NCI-H226 (cell line): ENCODE results near the gene ENPP4.
A peak's percentile ranks its signal among the peaks of the same experiment; 100 is the strongest.
"Not testable (repeated sequence)": the region's sequence is repeated elsewhere in the genome, so short reads cannot be mapped to it uniquely, and the experiment has no call there.

Experiments
- DNase-seq: peaks from one replicate; pipeline ENCODE4 v3.0.0-alpha.2; 2015

ENPP4 gene

GRCh38 chr6:46129629-46130511 lies at the start of gene ENPP4:
Gene ENPP4, plus strand, starts transcription at chr6:46129989. Its CDS starts 9,595 bp downstream, at chr6:46139584.
- DNase-seq, result peak; percentile 85

GRCh38 chr6:46080111-46080510 lies 49.7 kb upstream of the ENPP4 start:
- DNase-seq, result no peak

GRCh38 chr6:46085688-46086087 lies 44.1 kb upstream of the ENPP4 start:
- DNase-seq, result not testable (repeated sequence)

- peak; percentile 32 for DNase-seq
Observed at GRCh38 chr6:46090115-46091079, 39.4 kb upstream of the ENPP4 start.

- DNase-seq, result no peak
Observed at GRCh38 chr6:46091080-46091478, 38.7 kb upstream of the ENPP4 start.

- no peak for DNase-seq
Observed at GRCh38 chr6:46095251-46095650, 34.5 kb upstream of the ENPP4 start.

DNA sequence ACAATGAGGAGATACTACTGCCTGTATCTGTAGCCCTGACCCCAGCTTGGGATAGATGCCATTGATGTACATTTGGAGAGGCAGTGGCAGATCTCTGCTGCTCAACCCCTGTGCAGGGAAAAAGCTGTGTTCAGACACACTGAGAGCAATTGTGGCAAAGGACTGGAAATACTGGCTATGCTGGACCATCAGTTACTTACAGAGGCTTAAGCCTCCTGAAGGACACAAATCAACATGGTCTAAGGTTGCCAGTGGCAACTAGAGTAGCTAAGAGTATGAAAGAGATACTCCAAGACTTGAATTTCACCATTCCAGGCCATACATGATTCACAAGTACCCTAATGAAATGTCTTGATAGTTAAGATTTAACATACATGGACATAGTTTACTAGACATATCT lies 32.4 kb upstream of the ENPP4 start:
- DNase-seq, result no peak

DNA sequence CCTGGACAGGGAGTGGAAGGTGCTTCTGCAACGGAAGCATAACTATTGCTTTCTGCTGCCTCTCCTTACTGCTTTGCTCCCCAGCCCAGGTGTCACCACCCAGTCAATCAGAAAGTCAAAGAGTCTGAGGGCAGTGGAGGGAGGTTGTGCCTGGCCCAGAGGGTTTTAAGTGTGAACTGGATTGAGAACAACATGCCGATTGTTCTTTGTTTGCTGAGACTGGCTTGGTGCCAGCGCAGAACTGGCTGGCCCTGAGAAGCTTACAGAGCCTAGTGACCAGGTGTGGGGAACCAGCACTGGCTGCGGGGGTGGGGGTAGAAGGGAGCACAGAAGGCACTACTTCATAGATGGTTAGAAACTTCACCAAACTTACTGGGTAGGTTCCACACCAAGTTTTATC lies 31.1 kb upstream of the ENPP4 start:
- DNase-seq, result no peak

- no peak for DNase-seq
Observed at GRCh38 chr6:46099952-46100351, 29.8 kb upstream of the ENPP4 start.

DNA sequence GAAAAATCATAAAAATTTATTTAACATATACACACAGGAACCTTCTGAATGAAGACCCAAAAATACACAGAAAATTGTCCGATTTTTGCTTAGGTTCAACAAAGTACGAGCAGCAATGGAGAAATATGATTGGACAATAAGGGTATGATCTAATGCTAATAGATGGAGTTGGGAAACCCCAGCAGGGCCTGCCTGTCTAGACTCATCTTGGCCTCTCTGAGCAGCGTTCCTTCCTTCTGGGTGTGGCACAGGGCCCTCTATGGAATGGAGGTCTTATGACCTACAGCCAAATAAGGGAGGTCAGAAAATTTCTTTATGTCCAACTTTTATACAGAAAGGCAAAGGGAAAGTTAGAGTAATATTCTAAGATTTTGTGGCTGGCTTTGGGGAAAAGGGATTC lies 27.7 kb upstream of the ENPP4 start:
- DNase-seq, result no peak

GRCh38 chr6:46103441-46104115 lies 26.2 kb upstream of the ENPP4 start:
- no peak for DNase-seq

DNA sequence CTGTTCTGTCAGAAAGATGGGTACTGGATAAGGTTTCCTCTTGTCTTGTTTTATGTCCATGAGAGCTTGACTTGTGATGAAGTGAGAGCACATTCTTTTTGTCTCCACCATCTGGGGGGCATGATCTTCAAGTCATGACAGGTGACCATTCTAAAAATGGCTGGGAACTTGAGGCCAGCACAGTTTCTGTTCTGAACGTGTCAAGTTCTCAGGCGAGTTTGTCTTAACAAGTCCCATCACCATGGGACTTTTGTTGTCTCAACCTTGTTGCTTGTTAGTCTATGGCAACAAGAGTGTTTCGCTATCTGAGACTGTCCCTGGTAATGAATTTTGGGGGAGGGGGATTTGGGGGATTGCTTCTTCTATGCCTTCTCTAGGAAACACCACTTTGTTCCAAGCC lies 25.6 kb upstream of the ENPP4 start:
- no peak for DNase-seq

DNA sequence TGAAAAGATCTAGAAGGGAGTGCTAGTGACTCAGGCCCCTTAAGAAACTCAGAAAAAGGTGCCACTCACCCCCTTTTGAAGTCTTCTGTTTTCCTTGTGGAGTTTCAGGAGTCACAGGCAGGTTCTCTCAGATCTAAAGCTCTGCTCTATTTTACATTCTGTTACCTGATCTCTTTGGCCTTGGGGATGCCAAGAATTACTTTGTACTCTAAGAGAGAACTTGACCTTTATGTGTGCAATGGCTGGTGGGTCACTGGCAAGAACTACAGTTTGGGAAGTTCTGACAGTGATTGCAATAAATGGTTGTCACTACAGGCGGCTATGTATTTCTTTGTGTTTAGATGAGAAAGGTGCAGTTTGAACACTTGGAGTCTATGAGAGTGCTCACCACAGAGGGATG lies 24.2 kb upstream of the ENPP4 start:
- no peak for DNase-seq

- no peak for DNase-seq
Observed at GRCh38 chr6:46113370-46113769, 16.4 kb upstream of the ENPP4 start.

DNA sequence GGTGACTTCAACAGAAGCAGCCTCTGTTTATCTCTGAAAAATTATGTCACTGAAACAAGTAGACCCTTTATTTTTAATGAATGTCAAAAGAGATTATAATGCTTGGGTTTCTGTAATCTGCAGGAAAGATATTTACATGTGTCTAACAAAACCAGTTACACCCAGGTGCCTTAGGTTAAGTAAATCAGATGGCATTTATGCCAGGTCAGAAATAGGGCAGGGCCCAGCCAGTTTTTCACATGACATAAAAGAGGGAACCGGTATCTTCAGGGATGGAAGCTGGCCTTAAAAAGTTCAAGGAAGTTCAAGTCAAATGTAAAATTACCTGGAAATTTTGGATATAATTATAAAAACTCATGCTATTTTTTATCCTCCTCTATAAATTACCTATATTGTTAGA lies 14.2 kb upstream of the ENPP4 start:
- DNase-seq, result no peak

DNA sequence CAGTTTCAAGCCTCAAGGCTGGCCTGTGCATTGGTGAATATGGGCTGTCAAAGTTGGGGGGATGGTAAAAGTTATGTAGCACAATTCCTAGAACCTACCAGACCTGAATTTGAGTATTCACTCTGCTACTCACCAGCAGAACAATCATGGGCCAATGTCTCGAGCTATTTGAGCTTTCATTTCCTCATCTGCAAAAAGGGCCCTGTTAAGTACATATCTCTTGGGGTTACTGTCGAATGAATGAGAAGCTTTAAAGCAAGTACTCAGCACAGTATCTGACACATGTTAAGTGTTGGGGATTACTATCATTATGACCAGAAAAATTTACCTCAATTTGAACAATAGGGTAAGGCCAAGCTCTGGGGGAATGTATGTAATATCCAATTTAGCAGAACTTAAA lies 13.5 kb upstream of the ENPP4 start:
- DNase-seq, result no peak

- no peak for DNase-seq
Observed at GRCh38 chr6:46118157-46118556, 11.6 kb upstream of the ENPP4 start.

GRCh38 chr6:46118836-46119235 lies 11.0 kb upstream of the ENPP4 start:
- DNase-seq, result no peak

DNA sequence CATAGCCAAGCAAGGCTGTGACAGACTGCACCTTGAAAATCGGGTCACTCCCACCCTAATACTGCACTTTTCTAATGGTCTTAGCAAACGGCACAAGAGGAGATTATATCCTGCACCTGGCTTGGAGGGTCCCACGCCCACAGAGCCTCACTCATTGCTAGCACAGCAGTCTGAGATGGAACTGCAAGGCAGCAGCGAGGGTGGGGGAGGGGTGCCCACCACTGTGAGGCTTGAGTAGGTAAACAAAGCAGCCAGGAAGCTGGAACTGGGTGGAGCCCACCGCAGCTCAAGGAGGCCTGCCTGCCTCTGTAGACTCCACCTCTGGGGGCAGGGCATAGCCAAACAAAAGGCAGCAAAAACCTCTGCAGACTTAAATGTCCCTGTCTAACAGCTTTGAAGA lies 10.1 kb upstream of the ENPP4 start:
- DNase-seq, result not testable (repeated sequence)

DNA sequence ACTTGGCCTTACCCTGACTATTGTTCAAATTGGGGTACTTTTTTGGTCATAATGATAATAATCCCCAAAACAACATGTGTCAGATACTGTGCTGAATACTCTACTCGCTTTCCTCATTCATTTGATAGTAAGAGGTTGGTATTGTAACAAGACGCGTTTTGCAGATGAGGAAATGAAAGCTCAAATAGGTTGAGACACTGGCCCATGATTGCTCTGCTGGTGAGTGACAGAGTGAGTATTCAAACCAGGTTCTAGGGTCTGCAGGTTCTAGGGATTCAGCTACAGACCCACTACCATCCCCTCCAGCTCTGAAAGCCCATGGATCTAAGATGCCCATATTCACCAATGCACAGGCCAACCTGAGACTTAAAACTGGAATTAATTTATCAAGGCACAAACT lies 1.3 kb upstream of the ENPP4 start:
- DNase-seq, result no peak

GRCh38 chr6:46129291-46129628 lies 529 bp upstream of the ENPP4 start:
- no peak for DNase-seq

- DNase-seq, result no peak
Observed at GRCh38 chr6:46130666-46131065, 877 bp downstream of the ENPP4 start.

GRCh38 chr6:46131291-46131690 lies 1.5 kb downstream of the ENPP4 start:
- DNase-seq, result not testable (repeated sequence)
